GM12874 (cell line): ENCODE results near the gene NCAM2.

Source experiments
- CTCF ChIP-seq: IDR thresholded peaks from 2 replicates; pipeline ENCODE4 v1.5.1; 2011; ENCODE audit warnings: low read depth, mild to moderate bottlenecking, control low read depth, low read length, moderate library complexity; ENCODE audit not compliant: insufficient read depth

Gene NCAM2

GRCh38 chr21:21076051-21076450 lies 77.8 kb downstream of the NCAM2 start:
- no peak for TF ChIP-seq CTCF

- TF ChIP-seq CTCF, result no peak
These were observed 78.3 kb downstream of the NCAM2 start for GRCh38 chr21:21076491-21076890.

- TF ChIP-seq CTCF, result no peak
These were observed 81.4 kb downstream of the NCAM2 start for GRCh38 chr21:21079646-21080045.

- TF ChIP-seq CTCF, result no peak
These were observed 86.0 kb downstream of the NCAM2 start for GRCh38 chr21:21084179-21084578.

- no peak for TF ChIP-seq CTCF
These were observed 87.0 kb downstream of the NCAM2 start for GRCh38 chr21:21085206-21085605.

GRCh38 chr21:21096956-21097355 lies 98.7 kb downstream of the NCAM2 start:
- TF ChIP-seq CTCF, result no peak

GRCh38 chr21:21097466-21097865 lies 99.3 kb downstream of the NCAM2 start:
- no peak for TF ChIP-seq CTCF

GRCh38 chr21:21101911-21102310 lies 103.7 kb downstream of the NCAM2 start:
- TF ChIP-seq CTCF, result no peak
